Superior temporal gyrus (tissue), 1 donor: Measurements from ENCODE around the gene MBD4.
A peak's percentile ranks its signal among the peaks of the same experiment; 100 is the strongest.

Source experiments
- DNase-seq: peaks from one replicate; pipeline ENCODE4 v3.0.0-alpha.2; 2016; ENCODE audit errors: extremely low spot score

Gene MBD4

GRCh38 chr3:129382366-129382765, 57.4 kb downstream of the MBD4 start:
- peak; percentile 51 for DNase-seq
